Breast epithelium (tissue), 4 donors: Measurements from ENCODE around the gene CLEC5A. TPM values are rescaled to one million over a fixed set of nuclear protein-coding genes. Genes with fewer than 3 reads are reported as not detected.

Source experiments
- DNase-seq, 2 donors: peaks; one replicate each; pipeline ENCODE4 v3.0.0-alpha.2; 2019; ENCODE audit warnings: low spot score in 2 of 2
- H3K27ac ChIP-seq, 2 donors: fragments of 200-600 bp; sonication (generic) in 1 of 2; one replicate each; pipeline ENCODE4 v1.5.1; 2016 to 2019; ENCODE audit warnings: mild to moderate bottlenecking in 1 of 2
- H3K27me3 ChIP-seq, 2 donors: fragments of 200-600 bp; sonication (generic) in 1 of 2; one replicate each; pipeline versions ENCODE4 v1.5.1 to v1.6.0; 2017 to 2019; ENCODE audit warnings: control low read depth in 1 of 2, mild to moderate bottlenecking in 1 of 2
- H3K36me3 ChIP-seq: fragments of 200-600 bp; one replicate; pipeline ENCODE4 v1.5.1; 2019
- H3K4me1 ChIP-seq, 2 donors: fragments of 200-600 bp; sonication (generic); one replicate each; pipeline ENCODE4 v1.5.1; 2016 to 2019; ENCODE audit warnings: control low read depth in 1 of 2
- H3K4me3 ChIP-seq, 3 donors: fragments of 200-600 bp; sonication (generic); 1 replicate in 2 of 3; 2 replicates in 1 of 3; pipeline ENCODE4 v1.5.1; 2016 to 2019; ENCODE audit warnings: mild to moderate bottlenecking in 3 of 3, moderate library complexity in 2 of 3
- H3K9me3 ChIP-seq, 2 donors: fragments of 200-600 bp; sonication (generic) in 1 of 2; one replicate each; pipeline ENCODE4 v1.5.1; 2016 to 2019; ENCODE audit warnings: control low read depth in 1 of 2
- CTCF ChIP-seq, 3 donors: fragments of 450-650 bp; IDR thresholded peaks; one replicate each; pipeline ENCODE4 v1.5.1; 2016 to 2017; ENCODE audit warnings: antibody characterized with exemption in 3 of 3, mild to moderate bottlenecking in 3 of 3, moderate library complexity in 3 of 3
- POLR2A ChIP-seq: fragments of 450-650 bp; IDR thresholded peaks from one replicate; pipeline ENCODE4 v1.6.1; 2016; ENCODE audit warnings: antibody characterized with exemption, mild to moderate bottlenecking, moderate library complexity
- POLR2AphosphoS5 ChIP-seq, 3 donors: sonication (generic); formaldehyde crosslinking; IDR thresholded peaks; one replicate each; pipeline ENCODE4 v1.6.1; 2017; ENCODE audit warnings: antibody characterized with exemption in 3 of 3
- intact Hi-C: fragments of 100-400 bp; cut with DNase I; formaldehyde crosslinking; loops from one replicate; pipeline ENCODE4 v1.15.1; 2023; ENCODE audit warnings: low total_unique reads
- total RNA-seq, 3 donors: library from RNA; depleted of rRNA; stranded (reverse); fragments of >200 nt; gene quantifications; one replicate each; pipeline ENCODE4 v1.1.0, GENCODE V29; 2016

CLEC5A gene
- total RNA-seq, 3 donors from 2014 or later, result 1.6 to 3.2 TPM; not detected in 1

- H3K9me3 ChIP-seq, result no peaks in the 10 kb centered on the region
- H3K27ac ChIP-seq, result no peak overlapping the region
- intact Hi-C loops, result loop anchor here (10.0 kb wide), 1 partner anchor 208 kb away; no protein-coding TSS in a partner anchor
- peak overlapping the region in 2 of 3 donors; percentile 31 to 59 for H3K4me3 ChIP-seq
- TF ChIP-seq POLR2A (no peak), POLR2AphosphoS5 (IDR thresholded peaks at IDR 0.05) (no peak), CTCF (IDR thresholded peaks at IDR 0.05) (no peak)
- no peaks in the 10 kb centered on the region for H3K27me3 ChIP-seq
- no peak for DNase-seq
- no peaks in the 10 kb centered on the region for H3K4me1 ChIP-seq
- H3K36me3 ChIP-seq, result no peaks in the 10 kb centered on the region
Measured at GRCh38 chr7:141976524-141977245, 29.9 kb upstream of the CLEC5A start.

GRCh38 chr7:141975806-141976523 is 29.2 kb upstream of the CLEC5A start:
- Histone ChIP-seq H3K9me3 (no peaks in the 10 kb centered on the region), H3K27me3 (no peaks in the 10 kb centered on the region), H3K4me3 (peak overlapping the region in 2 of 3 donors; percentile 31 to 59), H3K27ac (no peak overlapping the region), H3K36me3 (no peaks in the 10 kb centered on the region), H3K4me1 (no peaks in the 10 kb centered on the region)
- TF ChIP-seq CTCF (IDR thresholded peaks at IDR 0.05), result peak; percentile 27 to 70 (median 54)
- no peak for TF ChIP-seq POLR2AphosphoS5 (IDR thresholded peaks at IDR 0.05)
- DNase-seq, result peak; percentile 32 to 71
- intact Hi-C loops, result loop anchor here (10.0 kb wide), 1 partner anchor 209 kb away; no protein-coding TSS in a partner anchor

- no peak for DNase-seq
- no peaks in the 10 kb centered on the region for H3K4me1 ChIP-seq
Measured at GRCh38 chr7:141974831-141975230, 28.1 kb upstream of the CLEC5A start.

GRCh38 chr7:141973673-141974072 is 26.9 kb upstream of the CLEC5A start, which contains the start of gene TAS2R38:
TSS of gene TAS2R38 (minus strand) at chr7:141973773. CDS start at chr7:141973689, 84 bp downstream.
- no peaks in the 10 kb centered on the region for H3K4me1 ChIP-seq
- TF ChIP-seq POLR2A (no peak), CTCF (IDR thresholded peaks at IDR 0.05) (no peak), POLR2AphosphoS5 (IDR thresholded peaks at IDR 0.05) (no peak)
- intact Hi-C loops, result loop anchor here (10.0 kb wide), 1 partner anchor 211 kb away; no protein-coding TSS in a partner anchor

More at GRCh38 chr7:141974831-141975230, 28.1 kb upstream of the CLEC5A start:
- Histone ChIP-seq H3K4me3 (no peak overlapping the region), H3K36me3 (no peaks in the 10 kb centered on the region), H3K27ac (no peak overlapping the region), H3K9me3 (no peaks in the 10 kb centered on the region), H3K27me3 (no peaks in the 10 kb centered on the region)
- TF ChIP-seq POLR2A (no peak), POLR2AphosphoS5 (IDR thresholded peaks at IDR 0.05) (no peak), CTCF (IDR thresholded peaks at IDR 0.05) (no peak)
- intact Hi-C loops, result loop anchor here (10.0 kb wide), 1 partner anchor 210 kb away; no protein-coding TSS in a partner anchor

More at GRCh38 chr7:141973673-141974072, 26.9 kb upstream of the CLEC5A start, which contains the start of gene TAS2R38:
- H3K36me3 ChIP-seq, result no peaks in the 10 kb centered on the region
- H3K27ac ChIP-seq, result no peak within 1 kb of the TSS
- H3K27me3 ChIP-seq, result no peaks in the 10 kb centered on the region
- DNase-seq, result no peak
- no peaks in the 10 kb centered on the region for H3K9me3 ChIP-seq
- H3K4me3 ChIP-seq, result no peak within 1 kb of the TSS
